ENCODE results near the gene TFCP2. TPM values are rescaled to one million over a fixed set of nuclear protein-coding genes. Genes with fewer than 3 reads are reported as not detected.

TFCP2 gene, protein sequence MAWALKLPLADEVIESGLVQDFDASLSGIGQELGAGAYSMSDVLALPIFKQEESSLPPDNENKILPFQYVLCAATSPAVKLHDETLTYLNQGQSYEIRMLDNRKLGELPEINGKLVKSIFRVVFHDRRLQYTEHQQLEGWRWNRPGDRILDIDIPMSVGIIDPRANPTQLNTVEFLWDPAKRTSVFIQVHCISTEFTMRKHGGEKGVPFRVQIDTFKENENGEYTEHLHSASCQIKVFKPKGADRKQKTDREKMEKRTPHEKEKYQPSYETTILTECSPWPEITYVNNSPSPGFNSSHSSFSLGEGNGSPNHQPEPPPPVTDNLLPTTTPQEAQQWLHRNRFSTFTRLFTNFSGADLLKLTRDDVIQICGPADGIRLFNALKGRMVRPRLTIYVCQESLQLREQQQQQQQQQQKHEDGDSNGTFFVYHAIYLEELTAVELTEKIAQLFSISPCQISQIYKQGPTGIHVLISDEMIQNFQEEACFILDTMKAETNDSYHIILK
- total RNA-seq (2014; rRNA removed; shearing (Covaris generic)) = 10.6 and 12.0 TPM in 2 replicates

DNA sequence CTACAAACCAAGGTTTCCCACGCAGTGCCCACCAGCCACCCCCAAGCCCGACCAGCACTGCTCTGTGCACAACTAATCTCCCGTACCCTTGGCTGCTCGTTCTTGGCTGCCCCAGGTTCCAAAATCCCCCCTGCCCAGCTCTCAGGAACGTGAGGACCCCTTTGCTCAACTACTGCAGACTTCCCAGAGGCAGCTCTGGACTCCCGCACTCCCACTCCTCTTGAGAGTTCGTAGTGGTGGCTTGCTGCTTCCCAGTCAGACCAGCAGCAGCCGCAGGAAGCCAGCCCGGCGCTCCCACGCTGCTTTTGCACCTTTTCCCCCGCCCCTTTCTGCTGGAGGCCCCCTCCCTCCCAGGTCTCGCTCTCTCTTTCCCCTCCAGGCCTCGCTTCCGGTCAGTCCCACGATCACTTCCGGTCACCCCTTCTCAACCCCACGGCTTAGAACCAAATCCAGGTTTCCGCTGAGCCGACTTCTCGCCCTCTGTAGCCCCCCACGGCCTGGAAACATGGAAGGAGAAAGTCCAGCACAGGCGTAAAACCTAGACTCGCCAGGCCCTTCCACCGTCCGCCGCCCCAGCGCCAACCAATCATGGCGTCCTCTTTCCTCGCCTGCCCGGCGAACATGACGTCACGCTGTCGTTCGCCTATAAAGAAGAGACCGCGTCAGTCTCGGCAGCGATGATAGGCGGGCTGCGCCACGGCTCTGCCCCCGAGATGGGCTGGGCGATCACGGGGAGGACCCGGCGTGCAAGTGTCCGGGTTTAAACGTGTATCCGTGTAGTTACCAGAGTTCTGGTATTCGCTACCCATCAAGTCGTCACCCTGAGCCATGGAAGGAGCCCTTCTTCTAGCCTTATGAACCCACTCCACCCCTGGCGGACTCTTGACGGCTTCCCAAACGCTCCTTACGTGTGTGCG, at the start of gene TFCP2:
Gene TFCP2, minus strand, starts transcription at position 621 of the 917 bp plus-strand sequence. CDS start 713 bp downstream, outside the sequence.

DNA sequence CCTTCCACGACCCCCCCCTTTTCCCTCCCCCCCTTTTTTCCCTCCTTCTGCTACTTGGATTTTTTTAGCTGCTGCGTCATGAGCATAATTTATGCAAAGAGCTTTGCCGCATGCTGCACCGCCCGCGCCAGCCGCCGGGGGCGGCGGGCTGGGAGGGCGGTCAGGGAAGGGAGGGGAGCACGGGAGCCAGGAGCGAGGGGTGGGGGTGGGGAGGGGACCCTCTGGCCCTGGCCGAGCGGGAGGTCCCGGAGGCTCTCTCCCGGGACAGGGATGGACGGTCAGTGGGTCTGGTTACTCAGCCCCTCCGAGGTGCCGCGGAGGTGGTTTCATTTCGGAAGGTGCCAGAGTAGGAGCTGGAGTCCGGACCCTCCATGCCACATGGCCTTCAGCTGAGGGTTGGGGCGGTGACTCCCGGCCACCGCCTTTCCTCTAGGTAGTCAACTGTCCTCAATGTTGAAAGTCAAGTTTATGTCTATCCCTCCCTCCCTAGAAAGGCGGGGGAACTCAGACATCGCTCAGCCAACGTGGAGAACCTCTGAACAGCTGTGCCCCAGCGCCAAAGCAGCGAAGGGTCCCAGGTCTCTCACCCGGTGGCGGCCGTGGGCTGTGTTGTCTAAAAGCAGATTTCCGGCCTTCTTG, 45.2 kb upstream of the TFCP2 start, which contains the start of gene POU6F1:
Gene POU6F1, minus strand, starts transcription at position 95 of the 639 bp plus-strand sequence. CDS start 11,226 bp downstream, outside the sequence.

DNA sequence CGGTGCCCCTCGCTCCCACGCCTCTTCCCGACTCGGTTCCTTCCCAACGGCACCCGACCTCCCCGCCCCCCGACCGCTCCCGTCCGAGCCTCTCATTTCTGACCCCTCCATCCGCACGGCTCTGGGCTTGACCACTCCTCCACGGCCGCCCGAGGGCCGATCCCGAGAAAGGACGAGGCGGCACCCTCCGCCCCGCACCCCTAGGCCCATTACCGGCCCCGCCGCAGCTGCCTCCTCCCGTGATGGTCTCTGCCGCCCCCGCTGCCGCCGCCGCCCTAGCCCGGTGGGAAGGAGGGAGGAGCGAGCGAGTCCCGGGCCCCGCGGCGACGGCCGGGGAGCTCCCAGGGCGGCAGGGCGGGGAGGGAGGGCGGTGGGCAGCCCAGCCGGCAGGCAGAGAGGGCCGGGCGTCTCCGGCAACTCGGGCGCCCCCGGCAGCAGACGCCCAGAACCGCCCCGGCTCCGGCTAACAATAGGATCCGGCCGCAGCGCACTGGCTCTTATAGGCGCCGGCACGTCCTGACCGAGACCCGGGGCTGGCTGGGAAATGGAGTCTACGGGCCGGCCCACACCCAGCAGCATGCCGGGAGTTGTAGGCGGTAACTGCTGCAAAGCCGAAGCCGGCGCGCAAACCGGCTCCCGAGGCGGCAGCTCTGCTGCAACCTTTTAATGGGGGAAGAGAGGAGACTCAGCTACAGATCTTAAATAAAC, 89.7 kb downstream of the TFCP2 start, which contains the start of gene CSRNP2:
Gene CSRNP2, minus strand, starts transcription at position 471 of the 708 bp plus-strand sequence. CDS start 7,035 bp downstream, outside the sequence.

DNA sequence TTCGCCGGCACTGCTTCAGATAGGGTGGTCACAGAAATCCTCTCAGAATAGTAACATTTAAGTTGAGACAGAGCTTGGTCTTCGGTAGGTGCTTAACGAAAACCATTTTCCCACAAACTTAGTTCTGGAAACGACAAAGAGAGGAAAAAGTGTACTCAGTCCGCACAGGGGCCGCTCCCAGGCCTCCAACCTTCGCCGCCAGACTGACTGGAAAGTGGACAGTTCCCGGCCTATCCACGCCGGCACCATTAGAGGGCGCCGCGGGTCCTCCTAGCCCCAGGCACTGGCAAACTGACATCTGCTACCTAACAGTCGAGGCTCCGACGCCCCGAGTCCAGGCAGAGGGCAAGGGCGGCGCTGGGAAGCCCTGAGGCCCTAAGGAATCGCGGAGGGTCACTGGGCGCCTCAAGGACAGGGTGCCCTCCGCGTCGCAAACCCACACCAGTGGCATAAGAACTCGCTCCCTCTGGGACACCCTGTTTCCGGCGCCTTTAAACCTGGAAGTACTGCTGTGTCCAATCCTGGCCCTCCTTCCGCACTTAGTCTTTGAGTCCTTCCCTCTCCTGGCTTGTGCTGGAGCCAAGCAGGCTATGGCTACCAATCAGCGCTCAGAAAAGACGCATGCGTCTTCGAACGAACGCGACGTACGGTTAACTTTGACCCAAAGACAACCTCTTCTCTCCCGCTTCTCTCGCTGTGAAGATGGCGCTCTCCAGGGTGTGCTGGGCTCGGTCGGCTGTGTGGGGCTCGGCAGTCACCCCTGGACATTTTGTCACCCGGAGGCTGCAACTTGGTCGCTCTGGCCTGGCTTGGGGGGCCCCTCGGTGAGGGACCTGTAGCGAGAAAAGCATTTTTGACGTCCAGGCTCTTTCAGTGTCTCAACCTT, 125.0 kb downstream of the TFCP2 start, which contains the start of gene LETMD1:
Gene LETMD1, plus strand, starts transcription at position 673 of the 886 bp plus-strand sequence. Its CDS starts 30 bp downstream, at position 703.

Small RNAs within 50 kb of the gene (small RNA-seq; reads per million reads assigned to genes)
- not detected for gene RF00019
- gene RNU6-199P = not detected

Other genes with a start within 250 kb of the TFCP2 start
- not detected in 2 replicates for gene HIGD1C, start 220.6 kb downstream of the TFCP2 start, total RNA-seq (2014; rRNA removed; shearing (Covaris generic))
- gene SLC11A2, start 146.8 kb downstream of the TFCP2 start, total RNA-seq (2014; rRNA removed; shearing (Covaris generic)) = 17.7 TPM in 2 replicates
- 78.2 and 91.8 TPM in 2 replicates for gene LETMD1, start 124.8 kb downstream of the TFCP2 start, total RNA-seq (2014; rRNA removed; shearing (Covaris generic))
- 13.1 and 15.7 TPM in 2 replicates for gene CSRNP2, start 89.5 kb downstream of the TFCP2 start, total RNA-seq (2014; rRNA removed; shearing (Covaris generic))
- gene POU6F1, start 44.9 kb upstream of the TFCP2 start, total RNA-seq (2014; rRNA removed; shearing (Covaris generic)) = 2.0 and 4.0 TPM in 2 replicates
- gene DAZAP2, start 65.7 kb upstream of the TFCP2 start, total RNA-seq (2014; rRNA removed; shearing (Covaris generic)) = 99.5 and 131 TPM in 2 replicates
- gene SMAGP, start 97.3 kb upstream of the TFCP2 start, total RNA-seq (2014; rRNA removed; shearing (Covaris generic)) = 19.7 and 25.6 TPM in 2 replicates
- not detected in 2 replicates for gene BIN2, start 151.0 kb upstream of the TFCP2 start, total RNA-seq (2014; rRNA removed; shearing (Covaris generic))
- gene CELA1, start 173.5 kb upstream of the TFCP2 start, total RNA-seq (2014; rRNA removed; shearing (Covaris generic)) = 0.27 TPM in 1 of 2 replicates, not detected in the other
- 8.0 and 9.7 TPM in 2 replicates for gene GALNT6, start 218.3 kb upstream of the TFCP2 start, total RNA-seq (2014; rRNA removed; shearing (Covaris generic))

Measured in A375 (cell line).